ENCODE measurements around the gene RSRC1.

Gene RSRC1

DNA sequence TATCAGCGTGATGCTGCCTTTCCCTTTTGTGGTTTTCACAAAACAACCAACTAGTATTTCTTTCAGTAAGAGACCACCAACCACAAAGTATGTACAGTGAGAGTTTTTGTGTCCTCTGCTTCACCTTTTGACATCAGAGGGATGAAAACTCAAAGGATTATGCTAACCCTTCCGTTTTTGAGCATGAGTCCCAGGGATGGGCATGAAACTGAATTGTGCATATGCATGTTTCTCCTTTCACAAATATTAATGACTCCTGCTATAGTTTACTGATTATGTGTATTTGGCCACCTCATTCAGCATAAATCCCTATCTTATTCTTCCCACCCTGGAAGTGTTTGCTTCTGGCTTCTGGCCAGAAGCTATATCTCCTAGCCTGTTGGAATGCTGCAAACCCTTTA lies 59.2 kb downstream of the RSRC1 start:
- H4K8ac ChIP-seq (ENCODE audit: low read depth, low read length) = no peak overlapping the region
- no peak overlapping the region for H2AFZ ChIP-seq (ENCODE audit: insufficient read depth, low read length, poor library complexity)

DNA sequence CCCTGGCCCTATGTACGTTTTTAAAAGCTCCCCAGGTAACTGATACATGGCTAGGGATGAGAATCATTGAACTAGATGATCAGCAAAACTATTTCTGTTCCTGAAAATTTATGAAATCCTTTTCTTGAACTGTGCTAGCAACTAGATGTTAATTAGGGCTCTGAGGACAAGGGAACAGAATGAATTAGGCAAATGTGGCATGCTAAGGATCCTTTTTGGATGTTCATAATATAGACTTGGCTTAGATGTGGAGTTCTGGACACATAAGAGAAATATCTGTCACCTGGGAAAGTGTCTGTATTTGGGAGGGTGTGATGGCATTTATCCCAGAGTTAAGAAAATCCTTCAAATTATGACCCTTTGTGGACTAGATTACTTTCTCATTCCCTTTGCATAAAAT lies 71.2 kb downstream of the RSRC1 start:
- no peaks in the 10 kb centered on the region for H3K79me2 ChIP-seq (ENCODE audit: control insufficient read depth, insufficient read depth, low read length, poor library complexity)
- no peak overlapping the region for H4K12ac ChIP-seq (ENCODE audit: low read depth, low read length)
- H3K27ac ChIP-seq (ENCODE audit: low read depth, low read length) = no peak overlapping the region
- no peak overlapping the region for H2AK5ac ChIP-seq (ENCODE audit: low read length)
- no peaks in the 10 kb centered on the region for H3K27me3 ChIP-seq (ENCODE audit: insufficient read depth, low read length)
- no peak overlapping the region for H3K23ac ChIP-seq (ENCODE audit: low read length)
- H2BK12ac ChIP-seq (ENCODE audit: low read length) = no peak overlapping the region
- H3K79me1 ChIP-seq (ENCODE audit: low read length) = no peaks in the 10 kb centered on the region
- no peak overlapping the region for H3K4me2 ChIP-seq (ENCODE audit: low read length)
- no peak overlapping the region for H4K8ac ChIP-seq (ENCODE audit: low read depth, low read length)
- no peak overlapping the region for H2BK120ac ChIP-seq (ENCODE audit: insufficient read depth, low read length, poor library complexity)
- no peak overlapping the region for H3K4ac ChIP-seq (ENCODE audit: low read depth, low read length)
- no peaks in the 10 kb centered on the region for H3K36me3 ChIP-seq (ENCODE audit: control insufficient read depth in 1 of 2, insufficient read depth in 2 of 2, low read length in 2 of 2)
- no CpG with 5 or more reads among the region's 1 CpG for WGBS (ENCODE audit: extremely low coverage, insufficient coverage, insufficient read length)
- no peak overlapping the region for H3K14ac ChIP-seq (ENCODE audit: low read length)
- no peak overlapping the region for H3K18ac ChIP-seq (ENCODE audit: low read length)
- H3K9ac ChIP-seq (ENCODE audit: low read length) = no peak overlapping the region
- no peak overlapping the region for H2AFZ ChIP-seq (ENCODE audit: insufficient read depth, low read length, poor library complexity)
- no peak for DNase-seq
- H3K4me1 ChIP-seq (ENCODE audit: control insufficient read depth in 1 of 2, insufficient read depth in 2 of 2, low read length in 2 of 2) = no peaks in the 10 kb centered on the region
- H3K4me3 ChIP-seq (ENCODE audit: low read depth, low read length) = no peak overlapping the region
- H3K9me3 ChIP-seq (ENCODE audit: insufficient read depth, low read depth, low read length) = no peaks in the 10 kb centered on the region
- no peak overlapping the region for H4K91ac ChIP-seq (ENCODE audit: low read depth, low read length)
- no peak overlapping the region for H2BK5ac ChIP-seq (ENCODE audit: low read depth, low read length, poor library complexity)

More for the DNA sequence above, 59.2 kb downstream of the RSRC1 start:
- Histone ChIP-seq H3K4ac (ENCODE audit: low read depth, low read length) (no peak overlapping the region), H3K36me3 (ENCODE audit: control insufficient read depth in 1 of 2, insufficient read depth in 2 of 2, low read length in 2 of 2) (no peaks in the 10 kb centered on the region), H4K91ac (ENCODE audit: low read depth, low read length) (no peak overlapping the region), H3K4me3 (ENCODE audit: low read depth, low read length) (no peak overlapping the region), H2BK5ac (ENCODE audit: low read depth, low read length, poor library complexity) (no peak overlapping the region), H4K12ac (ENCODE audit: low read depth, low read length) (no peak overlapping the region), H3K14ac (ENCODE audit: low read length) (no peak overlapping the region), H2BK120ac (ENCODE audit: insufficient read depth, low read length, poor library complexity) (no peak overlapping the region), H3K4me2 (ENCODE audit: low read length) (no peak overlapping the region), H3K9me3 (ENCODE audit: insufficient read depth, low read depth, low read length) (no peaks in the 10 kb centered on the region), H3K18ac (ENCODE audit: low read length) (no peak overlapping the region), H3K27me3 (ENCODE audit: insufficient read depth, low read length) (no peaks in the 10 kb centered on the region), H3K27ac (ENCODE audit: low read depth, low read length) (no peak overlapping the region), H3K79me1 (ENCODE audit: low read length) (no peaks in the 10 kb centered on the region), H3K23ac (ENCODE audit: low read length) (no peak overlapping the region), H2AK5ac (ENCODE audit: low read length) (no peak overlapping the region), H2BK12ac (ENCODE audit: low read length) (no peak overlapping the region), H3K79me2 (ENCODE audit: control insufficient read depth, insufficient read depth, low read length, poor library complexity) (no peaks in the 10 kb centered on the region), H3K4me1 (ENCODE audit: control insufficient read depth in 1 of 2, insufficient read depth in 2 of 2, low read length in 2 of 2) (no peaks in the 10 kb centered on the region), H3K9ac (ENCODE audit: low read length) (no peak overlapping the region)
- no CpG with 5 or more reads among the region's 2 CpGs for WGBS (ENCODE audit: extremely low coverage, insufficient coverage, insufficient read length)
- DNase-seq = no peak

DNA sequence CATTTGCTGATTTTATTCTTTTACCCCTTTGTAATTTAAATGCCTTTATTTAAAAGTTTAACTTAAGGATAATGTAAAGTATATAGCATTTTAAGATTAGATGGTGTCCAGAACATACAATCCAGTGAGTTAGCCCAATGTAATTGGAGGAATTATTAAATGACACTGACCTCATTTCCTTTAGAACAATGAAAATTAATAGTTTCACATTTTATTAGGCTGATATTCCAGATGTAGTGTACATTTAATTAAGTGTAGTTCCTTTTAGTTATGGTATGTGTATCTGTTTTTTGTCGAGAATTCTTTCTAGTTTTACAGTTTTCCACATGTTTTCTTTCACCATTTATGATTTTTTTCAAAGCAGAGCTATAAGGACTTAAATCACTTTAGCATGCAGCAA lies 75.8 kb downstream of the RSRC1 start:
- Histone ChIP-seq H4K12ac (ENCODE audit: low read depth, low read length) (no peak overlapping the region), H3K18ac (ENCODE audit: low read length) (no peak overlapping the region), H2AK5ac (ENCODE audit: low read length) (no peak overlapping the region), H3K14ac (ENCODE audit: low read length) (no peak overlapping the region), H3K27me3 (ENCODE audit: insufficient read depth, low read length) (no peaks in the 10 kb centered on the region), H4K8ac (ENCODE audit: low read depth, low read length) (no peak overlapping the region), H3K36me3 (ENCODE audit: control insufficient read depth in 1 of 2, insufficient read depth in 2 of 2, low read length in 2 of 2) (no peaks in the 10 kb centered on the region), H3K79me1 (ENCODE audit: low read length) (no peaks in the 10 kb centered on the region), H2BK120ac (ENCODE audit: insufficient read depth, low read length, poor library complexity) (no peak overlapping the region), H3K4me3 (ENCODE audit: low read depth, low read length) (no peak overlapping the region), H2AFZ (ENCODE audit: insufficient read depth, low read length, poor library complexity) (no peak overlapping the region), H3K9ac (ENCODE audit: low read length) (no peak overlapping the region), H3K79me2 (ENCODE audit: control insufficient read depth, insufficient read depth, low read length, poor library complexity) (no peaks in the 10 kb centered on the region), H3K27ac (ENCODE audit: low read depth, low read length) (no peak overlapping the region), H3K4me2 (ENCODE audit: low read length) (no peak overlapping the region), H3K4ac (ENCODE audit: low read depth, low read length) (no peak overlapping the region), H2BK12ac (ENCODE audit: low read length) (no peak overlapping the region), H2BK5ac (ENCODE audit: low read depth, low read length, poor library complexity) (no peak overlapping the region), H3K4me1 (ENCODE audit: control insufficient read depth in 1 of 2, insufficient read depth in 2 of 2, low read length in 2 of 2) (no peaks in the 10 kb centered on the region), H3K9me3 (ENCODE audit: insufficient read depth, low read depth, low read length) (no peaks in the 10 kb centered on the region), H3K23ac (ENCODE audit: low read length) (no peak overlapping the region), H4K91ac (ENCODE audit: low read depth, low read length) (no peak overlapping the region)
- DNase-seq = no peak
- no CpG with 5 or more reads among the region's 1 CpG for WGBS (ENCODE audit: extremely low coverage, insufficient coverage, insufficient read length)

DNA sequence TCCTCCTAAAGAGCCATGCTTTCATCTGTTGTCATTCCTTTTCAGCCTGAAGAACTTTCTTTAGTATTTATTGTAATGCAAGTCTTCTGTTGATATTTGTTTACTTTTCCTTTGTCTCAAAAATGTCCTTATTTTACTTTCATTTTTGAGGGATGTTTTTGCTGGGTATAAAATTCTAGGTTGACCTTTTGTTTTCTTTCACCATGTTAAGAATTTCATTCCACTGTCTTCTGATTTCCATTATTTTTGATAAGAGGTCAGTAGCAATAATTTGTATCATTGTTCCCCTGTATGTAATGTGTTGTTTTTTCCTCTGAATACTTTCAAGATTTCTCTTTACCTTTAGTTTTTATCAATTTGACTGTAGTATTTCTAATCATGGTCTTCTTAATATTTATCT lies 91.1 kb downstream of the RSRC1 start:
- H2BK12ac ChIP-seq (ENCODE audit: low read length) = no peak overlapping the region
- H3K4me3 ChIP-seq (ENCODE audit: low read depth, low read length) = no peak overlapping the region

More for the DNA sequence above, 91.1 kb downstream of the RSRC1 start:
- H3K79me1 ChIP-seq (ENCODE audit: low read length) = no peaks in the 10 kb centered on the region
- no peak overlapping the region for H4K12ac ChIP-seq (ENCODE audit: low read depth, low read length)
- H2AFZ ChIP-seq (ENCODE audit: insufficient read depth, low read length, poor library complexity) = no peak overlapping the region
- H3K4me1 ChIP-seq (ENCODE audit: control insufficient read depth in 1 of 2, insufficient read depth in 2 of 2, low read length in 2 of 2) = no peaks in the 10 kb centered on the region
- H4K8ac ChIP-seq (ENCODE audit: low read depth, low read length) = no peak overlapping the region
- H4K91ac ChIP-seq (ENCODE audit: low read depth, low read length) = no peak overlapping the region
- H2AK5ac ChIP-seq (ENCODE audit: low read length) = no peak overlapping the region
- no peaks in the 10 kb centered on the region for H3K9me3 ChIP-seq (ENCODE audit: insufficient read depth, low read depth, low read length)
- no peaks in the 10 kb centered on the region for H3K27me3 ChIP-seq (ENCODE audit: insufficient read depth, low read length)
- no peak overlapping the region for H3K27ac ChIP-seq (ENCODE audit: low read depth, low read length)
- no peak overlapping the region for H3K23ac ChIP-seq (ENCODE audit: low read length)
- DNase-seq = no peak
- H3K79me2 ChIP-seq (ENCODE audit: control insufficient read depth, insufficient read depth, low read length, poor library complexity) = no peaks in the 10 kb centered on the region
- H3K4ac ChIP-seq (ENCODE audit: low read depth, low read length) = no peak overlapping the region
- H3K4me2 ChIP-seq (ENCODE audit: low read length) = no peak overlapping the region
- no peak overlapping the region for H3K14ac ChIP-seq (ENCODE audit: low read length)
- no peak overlapping the region for H3K18ac ChIP-seq (ENCODE audit: low read length)
- H3K9ac ChIP-seq (ENCODE audit: low read length) = no peak overlapping the region
- H2BK5ac ChIP-seq (ENCODE audit: low read depth, low read length, poor library complexity) = no peak overlapping the region
- no peak overlapping the region for H2BK120ac ChIP-seq (ENCODE audit: insufficient read depth, low read length, poor library complexity)
- no peaks in the 10 kb centered on the region for H3K36me3 ChIP-seq (ENCODE audit: control insufficient read depth in 1 of 2, insufficient read depth in 2 of 2, low read length in 2 of 2)

All from trophoblast cell (in vitro differentiated cells and primary cell).